Loucy (cell line): Measurements from ENCODE around the gene LBH.

Experiments used
- H2AFZ ChIP-seq: fragments of 200-600 bp; sonication (generic); 2 replicates; pipeline ENCODE4 v1.6.0; 2016; ENCODE audit warnings: antibody characterized with exemption, mild to moderate bottlenecking, low read length, moderate library complexity
- H3F3A ChIP-seq: fragments of 200-600 bp; 2 replicates; pipeline ENCODE4 v1.6.0; 2016; ENCODE audit warnings: antibody characterized with exemption, low read depth, mild to moderate bottlenecking
- H3K27me3 ChIP-seq: fragments of 200-600 bp; sonication (generic); 2 replicates; pipeline ENCODE4 v1.6.1; 2014; ENCODE audit warnings: low read length, mild to moderate bottlenecking; ENCODE audit not compliant: insufficient read depth, poor library complexity, severe bottlenecking
- H3K36me3 ChIP-seq: fragments of 200-600 bp; sonication (generic); 2 replicates; pipeline ENCODE4 v1.6.1; 2016; ENCODE audit warnings: low read length; ENCODE audit not compliant: insufficient read depth
- H3K4me1 ChIP-seq: fragments of 200-600 bp; sonication (generic); 2 replicates; pipeline ENCODE4 v1.5.1; 2014; ENCODE audit warnings: low read length, mild to moderate bottlenecking; ENCODE audit not compliant: insufficient read depth, poor library complexity, severe bottlenecking
- H3K4me2 ChIP-seq: fragments of 200-600 bp; sonication (generic); 2 replicates; pipeline ENCODE4 v1.6.0; 2014; ENCODE audit warnings: antibody characterized with exemption, low read length, low read depth, mild to moderate bottlenecking; ENCODE audit not compliant: poor library complexity, severe bottlenecking
- H3K4me3 ChIP-seq: fragments of 200-600 bp; sonication (generic); 2 replicates; pipeline ENCODE4 v1.5.1; 2014; ENCODE audit warnings: low read length, mild to moderate bottlenecking, mixed read lengths; ENCODE audit not compliant: poor library complexity, severe bottlenecking
- H3K79me2 ChIP-seq: fragments of 200-600 bp; sonication (generic); 2 replicates; pipeline ENCODE4 v1.6.1; 2014; ENCODE audit warnings: low read length; ENCODE audit not compliant: insufficient read depth
- H3K9ac ChIP-seq: fragments of 200-600 bp; sonication (generic); 2 replicates; pipeline ENCODE4 v1.6.0; 2014; ENCODE audit warnings: mild to moderate bottlenecking, low read depth, low read length, moderate library complexity; ENCODE audit not compliant: poor library complexity, severe bottlenecking
- H3K9me2 ChIP-seq: fragments of 200-600 bp; sonication (generic); replicated peaks from 2 replicates; pipeline ENCODE4 v1.6.1; 2016; ENCODE audit warnings: low read depth, low read length, mixed read lengths
- H3K9me3 ChIP-seq: fragments of 200-600 bp; sonication (generic); 2 replicates; pipeline ENCODE4 v1.6.1; 2014; ENCODE audit warnings: mild to moderate bottlenecking, antibody characterized with exemption, low read length, low read depth; ENCODE audit not compliant: insufficient read depth
- H4K20me1 ChIP-seq: fragments of 200-600 bp; sonication (generic); 2 replicates; pipeline ENCODE4 v1.6.0; 2014; ENCODE audit warnings: antibody characterized with exemption, low read length, mild to moderate bottlenecking; ENCODE audit not compliant: insufficient read depth, poor library complexity, severe bottlenecking
- EZH2phosphoT487 ChIP-seq: fragments of 200-600 bp; IDR thresholded peaks from 2 replicates; pipeline ENCODE4 v1.6.1; 2018; ENCODE audit warnings: antibody characterized with exemption, mild to moderate bottlenecking, moderate library complexity, borderline replicate concordance
- TF ChIP-seq, protein P1 (sequence below): fragments of 200-600 bp; sonication (generic); conservative IDR thresholded peaks from 2 replicates; pipeline ENCODE4 v1.5.1; 2014; ENCODE audit warnings: mild to moderate bottlenecking, antibody characterized with exemption, low read length

Gene LBH

DNA sequence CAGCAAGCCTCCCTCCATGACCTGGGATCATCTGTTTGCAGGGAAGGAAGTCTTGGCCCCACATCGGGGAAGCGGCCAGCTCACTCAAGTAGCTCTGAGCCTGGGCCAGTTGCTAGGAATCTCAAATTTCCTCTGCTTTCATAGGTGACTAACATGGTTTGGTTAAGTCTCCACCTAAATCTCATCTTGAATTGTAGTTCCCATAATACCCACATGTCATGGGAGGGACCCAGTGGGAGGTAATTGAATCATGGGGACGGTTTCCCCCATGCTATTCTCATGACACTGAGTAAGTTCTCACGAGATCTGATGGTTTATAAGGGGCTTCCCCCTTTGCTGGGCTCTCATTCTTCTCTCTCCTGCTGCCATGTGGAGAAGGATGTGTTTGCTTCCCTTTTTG, 75.2 kb downstream of the LBH start:
- Histone ChIP-seq H3K4me2 (no peak overlapping the region), H3K9ac (no peak overlapping the region), H3K36me3 (no peaks in the 10 kb centered on the region), H3K27me3 (no peaks in the 10 kb centered on the region), H3K9me3 (no peaks in the 10 kb centered on the region), H3K4me1 (peaks cover 53% of the 10 kb centered on the region), H3K4me3 (no peak overlapping the region), H2AFZ (no peak overlapping the region), H4K20me1 (no peaks in the 10 kb centered on the region), H3K79me2 (no peaks in the 10 kb centered on the region), H3K9me2 (no peaks in the 10 kb centered on the region), H3F3A (no peaks in the 10 kb centered on the region)
- TF ChIP-seq, protein P1, sequence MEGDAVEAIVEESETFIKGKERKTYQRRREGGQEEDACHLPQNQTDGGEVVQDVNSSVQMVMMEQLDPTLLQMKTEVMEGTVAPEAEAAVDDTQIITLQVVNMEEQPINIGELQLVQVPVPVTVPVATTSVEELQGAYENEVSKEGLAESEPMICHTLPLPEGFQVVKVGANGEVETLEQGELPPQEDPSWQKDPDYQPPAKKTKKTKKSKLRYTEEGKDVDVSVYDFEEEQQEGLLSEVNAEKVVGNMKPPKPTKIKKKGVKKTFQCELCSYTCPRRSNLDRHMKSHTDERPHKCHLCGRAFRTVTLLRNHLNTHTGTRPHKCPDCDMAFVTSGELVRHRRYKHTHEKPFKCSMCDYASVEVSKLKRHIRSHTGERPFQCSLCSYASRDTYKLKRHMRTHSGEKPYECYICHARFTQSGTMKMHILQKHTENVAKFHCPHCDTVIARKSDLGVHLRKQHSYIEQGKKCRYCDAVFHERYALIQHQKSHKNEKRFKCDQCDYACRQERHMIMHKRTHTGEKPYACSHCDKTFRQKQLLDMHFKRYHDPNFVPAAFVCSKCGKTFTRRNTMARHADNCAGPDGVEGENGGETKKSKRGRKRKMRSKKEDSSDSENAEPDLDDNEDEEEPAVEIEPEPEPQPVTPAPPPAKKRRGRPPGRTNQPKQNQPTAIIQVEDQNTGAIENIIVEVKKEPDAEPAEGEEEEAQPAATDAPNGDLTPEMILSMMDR = no peak
- TF ChIP-seq EZH2phosphoT487 = no peak

DNA sequence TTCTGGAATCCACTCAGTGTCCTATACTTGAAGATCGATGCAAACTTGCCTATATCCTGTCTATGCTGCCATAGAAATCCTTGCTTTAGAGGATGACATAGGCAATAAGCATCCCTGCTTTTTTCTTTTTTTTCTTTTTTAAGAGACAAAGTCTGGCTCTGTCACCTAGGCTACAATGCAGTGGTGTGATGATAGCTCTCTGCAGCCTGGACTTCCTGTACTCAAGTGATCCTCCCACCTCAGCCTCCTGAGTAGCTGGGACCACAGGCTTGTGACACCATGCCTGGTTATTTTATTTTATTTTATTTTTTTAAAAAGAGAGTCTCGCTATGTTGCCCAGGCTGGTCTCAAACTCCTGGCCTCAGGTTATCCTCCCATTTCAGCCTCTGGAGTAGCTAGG, 76.9 kb downstream of the LBH start:
- H3K27me3 ChIP-seq = no peaks in the 10 kb centered on the region

More for the DNA sequence above, 76.9 kb downstream of the LBH start:
- Histone ChIP-seq H2AFZ (no peak overlapping the region), H3K79me2 (no peaks in the 10 kb centered on the region), H3K36me3 (no peaks in the 10 kb centered on the region), H4K20me1 (no peaks in the 10 kb centered on the region), H3K9me2 (no peaks in the 10 kb centered on the region), H3K9ac (no peak overlapping the region), H3K9me3 (no peaks in the 10 kb centered on the region), H3K4me3 (no peak overlapping the region), H3F3A (no peaks in the 10 kb centered on the region), H3K4me2 (no peak overlapping the region), H3K4me1 (peaks cover 36% of the 10 kb centered on the region)
- TF ChIP-seq, protein P1 = no peak
- TF ChIP-seq EZH2phosphoT487 = no peak
